ENCODE data around the gene MEDAG. TPM values are rescaled to one million over a fixed set of nuclear protein-coding genes. Genes with fewer than 3 reads are reported as not detected.

Gene MEDAG
- total RNA-seq, 1 experiment from 2014 or later, result not detected

DNA sequence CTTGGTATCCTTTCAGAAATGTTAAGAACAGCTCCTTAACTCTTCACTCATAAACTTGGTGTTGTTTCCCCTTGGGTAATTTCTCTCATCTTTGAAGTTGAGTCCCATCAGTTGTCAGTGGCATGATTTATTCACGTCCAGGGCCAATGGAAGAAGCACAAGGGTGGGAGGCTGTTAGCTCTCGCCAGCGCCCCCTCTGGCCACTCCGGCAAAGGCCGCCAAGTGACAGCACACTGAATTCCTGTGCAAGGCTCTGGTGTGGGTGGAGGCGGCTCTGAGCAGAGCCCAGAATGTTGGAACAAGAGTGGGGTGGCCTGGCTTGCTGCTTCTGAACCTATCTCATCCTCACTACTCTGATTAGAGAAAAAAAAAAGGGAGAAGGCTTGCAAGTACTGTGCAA lies 13.1 kb upstream of the MEDAG start:
- TF ChIP-seq EZH2 (IDR thresholded peaks at IDR 0.05; ENCODE audit: borderline replicate concordance, low read depth, low read length, poor library complexity, severe bottlenecking), result no peak
- TF ChIP-seq, protein P1, sequence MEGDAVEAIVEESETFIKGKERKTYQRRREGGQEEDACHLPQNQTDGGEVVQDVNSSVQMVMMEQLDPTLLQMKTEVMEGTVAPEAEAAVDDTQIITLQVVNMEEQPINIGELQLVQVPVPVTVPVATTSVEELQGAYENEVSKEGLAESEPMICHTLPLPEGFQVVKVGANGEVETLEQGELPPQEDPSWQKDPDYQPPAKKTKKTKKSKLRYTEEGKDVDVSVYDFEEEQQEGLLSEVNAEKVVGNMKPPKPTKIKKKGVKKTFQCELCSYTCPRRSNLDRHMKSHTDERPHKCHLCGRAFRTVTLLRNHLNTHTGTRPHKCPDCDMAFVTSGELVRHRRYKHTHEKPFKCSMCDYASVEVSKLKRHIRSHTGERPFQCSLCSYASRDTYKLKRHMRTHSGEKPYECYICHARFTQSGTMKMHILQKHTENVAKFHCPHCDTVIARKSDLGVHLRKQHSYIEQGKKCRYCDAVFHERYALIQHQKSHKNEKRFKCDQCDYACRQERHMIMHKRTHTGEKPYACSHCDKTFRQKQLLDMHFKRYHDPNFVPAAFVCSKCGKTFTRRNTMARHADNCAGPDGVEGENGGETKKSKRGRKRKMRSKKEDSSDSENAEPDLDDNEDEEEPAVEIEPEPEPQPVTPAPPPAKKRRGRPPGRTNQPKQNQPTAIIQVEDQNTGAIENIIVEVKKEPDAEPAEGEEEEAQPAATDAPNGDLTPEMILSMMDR (conservative IDR thresholded peaks at IDR 0.05; ENCODE audit: low read depth, low read length), result peak; percentile 65
- intact Hi-C loops (cut with micrococcal nuclease; ENCODE audit: unreplicated experiment), result no loop called here
- BruUV-seq (replicated peaks), result no TSS peak
- no peak overlapping the region for H3K27ac ChIP-seq (ENCODE audit: low read depth, low read length, poor library complexity, severe bottlenecking)
- H3K27me3 ChIP-seq (replicated peaks; ENCODE audit: insufficient read depth, low read depth, low read length, poor library complexity), result no peaks in the 10 kb centered on the region
- peak; percentile 53 for DNase-seq (ENCODE audit: low spot score)
- H3K4me1 ChIP-seq (ENCODE audit: insufficient read depth, low read length, poor library complexity, severe bottlenecking), result no peaks in the 10 kb centered on the region
- no peaks in the 10 kb centered on the region for H3K36me3 ChIP-seq (ENCODE audit: insufficient read depth, low read length, poor library complexity, severe bottlenecking)
- H3K9me3 ChIP-seq (ENCODE audit: low read depth, low read length, poor library complexity, severe bottlenecking), result no peaks in the 10 kb centered on the region
- ChIA-PET POLR2A (ENCODE audit: low non-redundant PET) (no interaction called here), CTCF (interaction anchor here (0.5 to 1.2 kb wide), 2 partner anchors 46 to 152 kb away, joined by 3 read pairs; no protein-coding TSS in a partner anchor)
- no peak overlapping the region for H3K4me3 ChIP-seq (ENCODE audit: low read depth, low read length, poor library complexity, severe bottlenecking)

DNA sequence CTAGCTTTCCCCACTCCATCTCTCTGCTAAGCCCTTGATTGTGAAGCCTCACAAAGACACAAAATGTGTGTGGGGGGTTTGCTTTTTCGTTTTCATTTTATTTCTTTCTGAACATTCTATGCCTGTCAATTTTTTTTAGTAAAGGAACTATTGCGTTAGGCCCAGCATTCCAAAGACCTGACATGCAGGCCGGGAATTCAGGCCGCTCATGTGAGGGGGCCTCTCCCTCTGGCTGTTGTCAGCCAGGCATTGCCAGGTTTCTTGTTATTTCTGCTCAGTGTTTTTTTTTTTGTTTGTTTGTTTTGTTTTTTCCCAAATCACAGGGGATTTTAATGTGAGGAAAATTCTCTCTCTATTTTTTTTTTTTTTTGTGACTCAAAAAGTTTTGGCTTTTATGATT lies 10.3 kb upstream of the MEDAG start:
- Histone ChIP-seq H3K27ac (ENCODE audit: low read depth, low read length, poor library complexity, severe bottlenecking) (no peak overlapping the region), H3K9me3 (ENCODE audit: low read depth, low read length, poor library complexity, severe bottlenecking) (no peaks in the 10 kb centered on the region), H3K27me3 (replicated peaks; ENCODE audit: insufficient read depth, low read depth, low read length, poor library complexity) (no peaks in the 10 kb centered on the region), H3K36me3 (ENCODE audit: insufficient read depth, low read length, poor library complexity, severe bottlenecking) (no peaks in the 10 kb centered on the region), H3K4me1 (ENCODE audit: insufficient read depth, low read length, poor library complexity, severe bottlenecking) (no peaks in the 10 kb centered on the region), H3K4me3 (ENCODE audit: low read depth, low read length, poor library complexity, severe bottlenecking) (no peak overlapping the region)
- TF ChIP-seq, protein P1 (conservative IDR thresholded peaks at IDR 0.05; ENCODE audit: low read depth, low read length), result no peak
- no peak for TF ChIP-seq EZH2 (IDR thresholded peaks at IDR 0.05; ENCODE audit: borderline replicate concordance, low read depth, low read length, poor library complexity, severe bottlenecking)
- intact Hi-C loops (cut with micrococcal nuclease; ENCODE audit: unreplicated experiment), result no loop called here
- ChIA-PET POLR2A (ENCODE audit: low non-redundant PET) (no interaction called here), CTCF (no interaction called here)
- DNase-seq (ENCODE audit: low spot score), result no peak
- no TSS peak for BruUV-seq (replicated peaks)

DNA sequence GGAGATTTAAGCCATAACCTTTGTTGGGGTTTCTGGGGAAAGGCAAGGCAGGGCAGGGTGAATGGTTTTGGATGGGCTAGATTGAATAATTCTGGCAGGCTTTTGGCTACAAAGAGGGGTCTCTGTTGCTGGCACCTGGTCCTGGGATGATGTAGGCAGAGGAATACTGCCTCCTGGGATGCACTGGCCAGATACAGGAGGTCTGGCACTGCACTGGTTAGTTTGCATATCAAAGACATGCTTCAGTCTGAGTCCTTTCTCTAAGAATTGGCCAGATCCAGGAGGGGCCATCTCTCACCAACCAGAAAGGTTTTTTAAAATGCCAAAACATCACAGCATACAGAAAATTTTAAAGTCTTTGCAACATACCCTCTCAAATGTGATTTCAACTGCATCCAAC lies 8.0 kb upstream of the MEDAG start:
- Histone ChIP-seq H3K27ac (ENCODE audit: low read depth, low read length, poor library complexity, severe bottlenecking) (no peak overlapping the region), H3K36me3 (ENCODE audit: insufficient read depth, low read length, poor library complexity, severe bottlenecking) (no peaks in the 10 kb centered on the region), H3K27me3 (replicated peaks; ENCODE audit: insufficient read depth, low read depth, low read length, poor library complexity) (no peaks in the 10 kb centered on the region), H3K4me1 (ENCODE audit: insufficient read depth, low read length, poor library complexity, severe bottlenecking) (no peaks in the 10 kb centered on the region), H3K9me3 (ENCODE audit: low read depth, low read length, poor library complexity, severe bottlenecking) (no peaks in the 10 kb centered on the region), H3K4me3 (ENCODE audit: low read depth, low read length, poor library complexity, severe bottlenecking) (no peak overlapping the region)
- no TSS peak for BruUV-seq (replicated peaks)
- intact Hi-C loops (cut with micrococcal nuclease; ENCODE audit: unreplicated experiment), result no loop called here
- POLR2A ChIA-PET (ENCODE audit: low non-redundant PET), result no interaction called here
- CTCF ChIA-PET, result no interaction called here
- TF ChIP-seq, protein P1 (conservative IDR thresholded peaks at IDR 0.05; ENCODE audit: low read depth, low read length), result no peak
- TF ChIP-seq EZH2 (IDR thresholded peaks at IDR 0.05; ENCODE audit: borderline replicate concordance, low read depth, low read length, poor library complexity, severe bottlenecking), result no peak
- no peak for DNase-seq (ENCODE audit: low spot score)

All from A673 (cell line).